Motor neuron (in vitro differentiated cells): ENCODE measurements around the gene WFIKKN1. TPM values are rescaled to one million over a fixed set of nuclear protein-coding genes. Genes with fewer than 3 reads are reported as not detected.

ENCODE experiments used
- ATAC-seq, 8 experiments: fragments of 200-7000 bp; cut with Tn5 transposase; replicated peaks in 6 of 8; 2 replicates each; pipeline ENCODE4 v1.8.0; 2021; ENCODE audit warnings: mild to moderate bottlenecking in 8 of 8, moderate library complexity in 8 of 8
- H3K27ac ChIP-seq, 2 donors: fragments of 250-450 bp; sonication (Bioruptor Pico); 2 replicates each; pipeline ENCODE4 v1.9.0; 2021; ENCODE audit warnings: antibody characterized with exemption in 2 of 2, mild to moderate bottlenecking in 2 of 2, moderate library complexity in 1 of 2
- H3K4me1 ChIP-seq, 2 donors: fragments of 250-450 bp; sonication (Bioruptor Pico); replicated peaks in 1 of 2; 2 replicates each; pipeline ENCODE4 v1.6.1; 2021; ENCODE audit warnings: antibody characterized with exemption in 2 of 2, mild to moderate bottlenecking in 2 of 2, moderate library complexity in 1 of 2
- H3K4me3 ChIP-seq, 5 donors: fragments of 250-450 bp; sonication (Bioruptor Pico); 2 replicates each; pipeline ENCODE4 v1.9.0; 2021; ENCODE audit warnings: antibody characterized with exemption in 5 of 5, mild to moderate bottlenecking in 5 of 5, moderate library complexity in 4 of 5
- WGBS, 10 experiments: fragments of 450-650 bp; shearing (Covaris generic); methylation state at CpG; one replicate each; pipeline ENCODE4 v1.0.0; 2022; 5-methylcytosine and 5-hydroxymethylcytosine counted together
- in situ Hi-C, 9 experiments: fragments of 400-800 bp; cut with MboI; loops; one replicate each; pipeline ENCODE4 v1.15.0; 2021; ENCODE audit warnings: low sequenced_read_pairs in 9 of 9, low pct_unique_long_range_greater_than_20kb in 2 of 9; ENCODE audit not compliant: unreplicated experiment in 9 of 9
- total RNA-seq, 8 experiments: library from RNA; unstranded; fragments of 300-600 nt; gene quantifications; 2 replicates each; pipeline versions ENCODE4 v1.2.3 to v1.2.4, GENCODE V29; 2022

Gene WFIKKN1
- total RNA-seq, 8 experiments from 2014 or later, result 0.14 to 9.0 (median 0.54) TPM

- Histone ChIP-seq H3K4me3 (no peak overlapping the region), H3K27ac (no peak overlapping the region), H3K4me1 (peaks cover 25 to 26% of the 10 kb centered on the region in 2 donors)
- in situ Hi-C loops, result no loop called here
- WGBS, 10 experiments, result 100% methylated on average over 1 of the region's 25 CpGs; no CpG with 5 or more reads in 9 of the 10 experiments
- ATAC-seq, result no peak
These were observed 16.6 kb downstream of the WFIKKN1 start for GRCh38 chr16:647173-647902.

GRCh38 chr16:648071-648780, 17.4 kb downstream of the WFIKKN1 start:
- WGBS, 10 experiments, result 0 to 63% (median 40%) methylated on average over 1 to 8 of the region's 24 CpGs; no CpG with 5 or more reads in 3 of the 10 experiments
- peak overlapping the region; percentile 96 to 98 for H3K27ac ChIP-seq
- ATAC-seq, result peak in 3 of 8 experiments; percentile 3 to 10 (median 7)
- peaks cover 18 to 19% of the 10 kb centered on the region in 2 donors for H3K4me1 ChIP-seq
- peak overlapping the region; percentile 51 to 93 (median 77) for H3K4me3 ChIP-seq
- in situ Hi-C loops, result no loop called here

DNA sequence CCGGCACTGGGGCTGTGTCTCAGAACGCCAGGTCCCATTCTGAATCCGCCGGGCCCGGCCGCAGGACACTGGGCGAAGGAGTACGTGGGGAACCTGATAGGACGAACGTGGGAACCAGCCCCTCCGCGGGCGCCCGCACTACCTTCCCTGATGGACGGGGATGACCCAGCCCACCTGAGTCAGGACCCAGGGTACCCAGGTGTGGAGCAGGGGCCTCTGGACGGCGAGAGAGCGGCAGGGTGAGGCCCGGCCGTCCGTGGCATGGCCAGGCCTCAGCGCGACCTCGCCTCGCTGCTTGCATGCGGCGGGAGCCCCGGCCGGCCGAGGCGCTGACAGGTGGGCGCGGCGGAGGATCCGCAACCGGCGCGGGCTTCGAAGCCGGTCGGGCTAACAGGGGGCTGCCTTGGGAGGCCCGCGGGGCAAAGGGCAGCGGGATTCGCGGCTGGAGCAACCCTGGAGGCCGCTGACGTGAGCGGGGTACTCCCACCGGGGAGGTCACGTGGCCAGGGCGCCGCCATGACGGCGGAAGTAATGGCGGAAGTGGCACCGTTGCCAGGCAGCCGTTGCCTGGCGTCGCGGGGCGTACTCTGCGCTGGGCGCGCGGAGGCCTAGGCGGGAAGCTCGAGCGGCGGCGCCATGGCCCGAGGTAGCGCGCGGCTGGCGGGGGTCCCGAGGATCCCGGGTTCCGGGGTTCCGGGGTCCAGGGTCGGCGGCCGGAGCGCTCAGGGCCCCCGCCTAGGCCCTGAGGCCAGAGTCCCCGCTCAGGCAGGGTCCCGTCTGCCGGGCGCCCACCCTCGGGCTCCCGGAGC, 18.2 kb downstream of the WFIKKN1 start, which contains the start of gene WDR90:
WDR90 (plus strand) TSS at position 585 of the 809 bp plus-strand sequence; CDS start at position 637, 52 bp downstream.
- in situ Hi-C loops, result no loop called here
- peak; percentile 81 to 91 (median 85) for ATAC-seq
- H3K27ac ChIP-seq, result peak within 1 kb of the TSS; percentile 96 to 98
- H3K4me3 ChIP-seq, result peak within 1 kb of the TSS; percentile 51 to 93 (median 77)
- WGBS, 10 experiments, result 0 to 15% (median 1%) methylated on average over 1 to 7 of the region's 91 CpGs; no CpG with 5 or more reads in 4 of the 10 experiments
- peaks cover 18 to 19% of the 10 kb centered on the region in 2 donors for H3K4me1 ChIP-seq

DNA sequence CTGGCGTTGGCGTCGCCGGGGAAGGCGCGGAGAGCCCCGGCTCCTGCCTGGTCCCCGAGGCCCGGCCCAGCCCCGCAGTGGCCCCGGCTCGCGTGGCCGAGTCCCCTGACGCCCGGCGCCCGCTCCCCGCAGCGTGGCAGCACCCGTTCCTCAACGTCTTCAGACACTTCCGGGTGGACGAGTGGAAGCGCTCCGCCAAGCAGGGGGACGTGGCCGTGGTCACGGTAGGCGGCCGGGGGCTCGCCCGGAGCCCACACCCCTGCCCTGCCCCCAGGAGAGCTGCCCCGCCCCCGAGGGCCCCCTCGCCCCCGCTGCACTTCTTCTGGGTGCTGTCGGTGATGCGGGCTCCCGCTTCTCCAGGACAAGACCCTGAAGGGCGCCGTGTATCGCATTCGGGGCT, 18.8 kb downstream of the WFIKKN1 start:
- H3K4me1 ChIP-seq, result peaks cover 18 to 19% of the 10 kb centered on the region in 2 donors
- WGBS, 10 experiments, result 15% methylated on average over 4 of the region's 44 CpGs; no CpG with 5 or more reads in 9 of the 10 experiments
- peak; percentile 9 to 40 (median 27) for ATAC-seq
- in situ Hi-C loops, result no loop called here
- peak overlapping the region; percentile 20 to 98 for H3K27ac ChIP-seq
- H3K4me3 ChIP-seq, result peak overlapping the region; percentile 51 to 93 (median 77)

DNA sequence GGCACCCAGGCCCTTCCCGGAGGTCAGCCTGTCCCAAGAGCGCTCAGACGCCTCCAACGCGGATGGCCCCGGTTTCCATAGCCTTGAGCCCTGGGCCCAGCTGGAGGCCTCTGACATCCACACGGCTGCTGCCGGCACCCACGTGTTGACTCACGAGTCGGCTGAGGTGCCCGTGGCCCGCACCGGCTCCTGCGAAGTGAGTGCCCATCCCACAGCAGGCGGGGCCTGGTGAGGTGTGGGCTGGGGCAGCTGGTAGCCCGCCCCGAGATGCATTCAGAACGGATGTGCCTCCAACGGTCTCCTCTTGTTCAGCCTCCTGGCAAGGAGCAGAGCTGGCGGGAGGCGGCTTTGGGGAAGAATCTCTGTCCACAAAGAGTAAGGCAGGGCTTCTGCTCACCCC, 21.1 kb downstream of the WFIKKN1 start:
- in situ Hi-C loops, result no loop called here
- WGBS, 10 experiments, result 80 to 90% (median 82%) methylated on average over 1 to 4 of the region's 22 CpGs; no CpG with 5 or more reads in 7 of the 10 experiments
- no peak for ATAC-seq

DNA sequence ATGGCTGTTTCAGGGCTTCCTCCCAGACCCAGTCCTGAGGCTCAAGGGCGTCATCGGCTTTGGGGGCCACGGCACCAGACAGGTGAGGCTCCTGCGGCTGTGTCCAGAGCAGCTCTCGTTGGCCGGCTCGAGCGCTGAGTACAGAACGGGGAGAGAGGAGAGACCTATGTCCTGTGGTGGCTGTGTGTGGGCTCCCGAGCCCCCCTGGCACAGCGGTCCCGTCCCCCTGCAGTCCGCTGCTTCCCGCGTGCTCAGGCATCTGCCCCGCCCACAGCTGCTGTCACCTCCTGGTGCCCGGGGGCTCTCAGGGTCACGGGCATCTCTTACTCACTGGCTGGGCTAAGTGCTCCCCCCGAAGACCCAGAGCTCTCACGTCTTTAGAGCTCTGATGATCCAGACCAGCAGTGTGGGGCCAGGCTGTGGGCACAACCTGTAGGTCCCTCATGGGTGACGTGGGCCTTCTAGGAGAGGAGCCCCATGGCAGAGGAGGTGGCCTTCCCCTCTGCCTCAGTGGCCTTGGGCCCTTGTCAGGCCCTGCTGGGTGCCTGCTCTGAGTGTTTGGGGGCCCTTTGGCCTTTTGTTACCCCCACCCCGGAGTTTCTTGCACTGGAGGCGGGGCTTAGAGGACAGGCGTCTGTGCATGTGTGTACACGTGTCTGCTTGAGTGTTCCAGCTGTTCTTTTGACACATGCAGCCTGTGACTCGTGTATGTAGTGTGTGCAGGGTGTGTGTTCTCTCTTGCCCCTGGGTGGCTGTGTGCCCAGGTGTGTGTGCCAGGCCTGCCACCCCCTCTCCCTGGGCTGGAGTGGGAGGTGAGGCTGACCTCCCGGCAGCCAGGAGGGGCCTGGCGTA, 21.9 kb downstream of the WFIKKN1 start:
- Histone ChIP-seq H3K27ac (no peak overlapping the region), H3K4me3 (no peak overlapping the region), H3K4me1 (peaks cover 18 to 19% of the 10 kb centered on the region in 2 donors)
- WGBS, 10 experiments, result 80 to 100% (median 91%) methylated on average over 2 to 5 of the region's 28 CpGs; no CpG with 5 or more reads in 6 of the 10 experiments
- ATAC-seq, result no peak
- in situ Hi-C loops, result no loop called here

More for the DNA sequence above, 21.1 kb downstream of the WFIKKN1 start:
- Histone ChIP-seq H3K4me1 (peaks cover 18 to 19% of the 10 kb centered on the region in 2 donors), H3K27ac (no peak overlapping the region), H3K4me3 (no peak overlapping the region)

GRCh38 chr16:654034-654433, 23.2 kb downstream of the WFIKKN1 start:
- peaks cover 11 to 12% of the 10 kb centered on the region in 2 donors for H3K4me1 ChIP-seq
- ATAC-seq, result no peak
- WGBS, 10 experiments, result 86 to 100% (median 97%) methylated on average over 1 to 7 of the region's 12 CpGs; no CpG with 5 or more reads in 3 of the 10 experiments
- no peak overlapping the region for H3K27ac ChIP-seq
- no peak overlapping the region for H3K4me3 ChIP-seq
- in situ Hi-C loops, result no loop called here

GRCh38 chr16:657487-657886, 26.7 kb downstream of the WFIKKN1 start:
- WGBS, 10 experiments, result 96% methylated on average over 4 of the region's 22 CpGs; no CpG with 5 or more reads in 9 of the 10 experiments
- in situ Hi-C loops, result no loop called here
- H3K27ac ChIP-seq, result no peak overlapping the region
- peaks cover 11 to 12% of the 10 kb centered on the region in 2 donors for H3K4me1 ChIP-seq
- ATAC-seq, result no peak
- no peak overlapping the region for H3K4me3 ChIP-seq

DNA sequence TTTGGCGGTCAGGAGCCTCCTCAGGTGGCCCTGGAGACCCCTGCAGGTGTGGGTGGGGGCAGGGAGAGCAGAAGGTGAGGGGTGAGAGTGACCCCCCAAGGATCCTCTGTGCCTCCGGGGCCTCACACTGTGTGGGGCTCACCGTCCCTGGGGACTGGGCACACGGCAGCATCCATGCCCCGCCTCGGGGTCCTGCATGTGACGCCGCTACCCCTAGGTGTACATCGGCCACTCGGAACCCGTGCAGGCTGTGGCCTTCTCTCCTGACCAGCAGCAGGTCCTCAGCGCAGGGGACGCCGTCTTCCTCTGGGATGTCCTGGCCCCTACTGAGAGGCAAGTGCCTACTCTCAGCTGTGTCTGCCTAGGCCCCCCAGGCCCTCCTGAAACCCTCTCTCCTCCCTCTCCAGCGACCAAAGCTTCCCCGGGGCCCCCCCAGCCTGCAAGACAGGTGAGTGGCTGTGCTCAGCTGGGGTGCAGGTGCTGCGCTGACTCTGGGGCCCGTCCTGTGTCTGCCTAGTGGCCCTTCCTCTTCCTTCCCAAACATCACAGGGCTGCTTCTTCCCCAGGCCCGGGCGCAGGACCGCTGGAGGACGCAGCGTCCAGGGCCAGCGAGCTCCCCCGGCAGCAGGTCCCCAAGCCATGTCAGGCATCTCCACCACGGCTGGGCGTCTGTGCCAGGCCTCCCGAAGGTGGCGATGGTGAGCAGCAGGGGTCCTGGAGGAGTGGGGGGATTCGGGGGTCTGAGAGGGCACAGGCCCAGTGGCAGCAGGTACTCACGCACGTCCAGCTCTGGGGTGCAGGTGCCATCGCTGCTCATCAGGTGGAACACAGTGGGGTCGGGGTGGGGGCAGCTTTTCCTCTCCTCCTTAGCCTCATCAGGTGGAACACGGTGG, 28.1 kb downstream of the WFIKKN1 start:
- no peak for ATAC-seq
- Histone ChIP-seq H3K4me1 (peaks cover 11 to 12% of the 10 kb centered on the region in 2 donors), H3K27ac (no peak overlapping the region), H3K4me3 (no peak overlapping the region)
- WGBS, 10 experiments, result 83% methylated on average over 3 of the region's 35 CpGs; no CpG with 5 or more reads in 9 of the 10 experiments
- in situ Hi-C loops, result no loop called here

DNA sequence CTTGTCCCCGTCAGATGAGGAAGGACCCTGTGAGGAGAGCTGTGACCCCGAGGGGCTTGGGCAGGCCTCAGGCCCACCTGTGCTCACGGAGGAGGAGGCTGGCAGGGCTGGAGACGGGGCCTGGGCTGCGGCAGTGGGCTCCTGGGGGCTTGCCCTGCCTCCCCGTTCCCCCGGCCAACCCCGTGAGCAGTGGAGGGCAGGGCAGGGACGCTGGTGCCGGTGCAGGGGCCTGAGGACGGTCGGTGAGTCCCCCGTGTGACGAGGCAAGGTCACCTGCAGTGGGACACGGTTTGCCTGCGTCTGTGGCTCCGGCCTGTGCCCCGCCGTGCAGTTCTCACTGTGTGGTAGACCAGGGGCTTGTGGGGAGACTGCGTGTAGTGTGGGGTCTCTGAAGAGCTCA, 28.8 kb downstream of the WFIKKN1 start:
- 87% methylated on average over 3 of the region's 20 CpGs; no CpG with 5 or more reads in 9 of the 10 experiments for WGBS, 10 experiments
- peaks cover 11 to 12% of the 10 kb centered on the region in 2 donors for H3K4me1 ChIP-seq
- no peak for ATAC-seq
- in situ Hi-C loops, result no loop called here
- no peak overlapping the region for H3K4me3 ChIP-seq
- no peak overlapping the region for H3K27ac ChIP-seq

- peaks cover 11 to 12% of the 10 kb centered on the region in 2 donors for H3K4me1 ChIP-seq
- H3K27ac ChIP-seq, result peak overlapping the region in 1 of 2 donors; percentile 35
- in situ Hi-C loops, result no loop called here
- no peak for ATAC-seq
- H3K4me3 ChIP-seq, result no peak overlapping the region
- WGBS, 10 experiments, result 83% methylated on average over 1 of the region's 6 CpGs; no CpG with 5 or more reads in 9 of the 10 experiments
These were observed 29.3 kb downstream of the WFIKKN1 start for GRCh38 chr16:660132-660458.
